RWPE2 (cell line): Measurements from ENCODE around the gene CLIC4.
"Not testable (repeated sequence)": the region's sequence is repeated elsewhere in the genome, so short reads cannot be mapped to it uniquely, and the experiment has no call there.

Experiments used
- ATAC-seq: fragments of 200-7000 bp; cut with Tn5 transposase; 3 replicates; pipeline ENCODE4 v1.9.1; 2021; ENCODE audit warnings: low read depth
- DNase-seq: peaks from one replicate; pipeline ENCODE4 v3.0.0-alpha.2; 2020; ENCODE audit warnings: low spot score
- H3K27ac ChIP-seq: fragments of 450-650 bp; 2 replicates; pipeline ENCODE4 v1.5.1; 2017; ENCODE audit warnings: mild to moderate bottlenecking; ENCODE audit not compliant: poor library complexity, severe bottlenecking
- H3K27me3 ChIP-seq: fragments of 250-450 bp; sonication (Bioruptor Pico); 2 replicates; pipeline ENCODE4 v1.5.1; 2021; ENCODE audit warnings: mild to moderate bottlenecking, moderate library complexity; ENCODE audit not compliant: insufficient read depth, poor library complexity, severe bottlenecking
- H3K36me3 ChIP-seq: fragments of 250-450 bp; sonication (Bioruptor Pico); 2 replicates; pipeline ENCODE4 v1.5.1; 2020; ENCODE audit warnings: low read depth, mild to moderate bottlenecking, moderate library complexity
- H3K4me1 ChIP-seq: fragments of 250-450 bp; sonication (Bioruptor Pico); 2 replicates; pipeline ENCODE4 v1.5.1; 2021; ENCODE audit warnings: mild to moderate bottlenecking, moderate library complexity; ENCODE audit not compliant: insufficient read depth, poor library complexity, severe bottlenecking
- H3K4me3 ChIP-seq: fragments of 250-450 bp; sonication (Bioruptor Pico); 2 replicates; pipeline ENCODE4 v1.5.1; 2021; ENCODE audit warnings: mild to moderate bottlenecking, moderate library complexity; ENCODE audit not compliant: severe bottlenecking
- H3K9me3 ChIP-seq: fragments of 250-450 bp; sonication (Bioruptor Pico); 2 replicates; pipeline ENCODE4 v1.5.1; 2021; ENCODE audit warnings: mild to moderate bottlenecking, moderate library complexity; ENCODE audit not compliant: severe bottlenecking
- TF ChIP-seq, protein P1 (sequence below): fragments of 450-650 bp; IDR thresholded peaks from one replicate; pipeline ENCODE4 v1.5.1; 2017; ENCODE audit warnings: mild to moderate bottlenecking, moderate library complexity; ENCODE audit not compliant: poor library complexity, severe bottlenecking

Gene CLIC4

GRCh38 chr1:24721533-24721932 is 23.7 kb upstream of the CLIC4 start:
- ATAC-seq: no peak

GRCh38 chr1:24722073-24723035 is 22.9 kb upstream of the CLIC4 start:
- not testable (repeated sequence) for H3K36me3 ChIP-seq, H3K27me3 ChIP-seq, H3K9me3 ChIP-seq, DNase-seq, H3K4me3 ChIP-seq, ATAC-seq
- peak overlapping the region; percentile 56 for H3K27ac ChIP-seq
- H3K4me1 ChIP-seq: peaks cover 35% of the 10 kb centered on the region

More at GRCh38 chr1:24721533-24721932, 23.7 kb upstream of the CLIC4 start:
- Histone ChIP-seq H3K4me3 (no peak overlapping the region), H3K27me3 (no peaks in the 10 kb centered on the region), H3K36me3 (no peaks in the 10 kb centered on the region), H3K4me1 (peaks cover 35% of the 10 kb centered on the region), H3K27ac (peak overlapping the region; percentile 79), H3K9me3 (no peaks in the 10 kb centered on the region)
- TF ChIP-seq, protein P1, sequence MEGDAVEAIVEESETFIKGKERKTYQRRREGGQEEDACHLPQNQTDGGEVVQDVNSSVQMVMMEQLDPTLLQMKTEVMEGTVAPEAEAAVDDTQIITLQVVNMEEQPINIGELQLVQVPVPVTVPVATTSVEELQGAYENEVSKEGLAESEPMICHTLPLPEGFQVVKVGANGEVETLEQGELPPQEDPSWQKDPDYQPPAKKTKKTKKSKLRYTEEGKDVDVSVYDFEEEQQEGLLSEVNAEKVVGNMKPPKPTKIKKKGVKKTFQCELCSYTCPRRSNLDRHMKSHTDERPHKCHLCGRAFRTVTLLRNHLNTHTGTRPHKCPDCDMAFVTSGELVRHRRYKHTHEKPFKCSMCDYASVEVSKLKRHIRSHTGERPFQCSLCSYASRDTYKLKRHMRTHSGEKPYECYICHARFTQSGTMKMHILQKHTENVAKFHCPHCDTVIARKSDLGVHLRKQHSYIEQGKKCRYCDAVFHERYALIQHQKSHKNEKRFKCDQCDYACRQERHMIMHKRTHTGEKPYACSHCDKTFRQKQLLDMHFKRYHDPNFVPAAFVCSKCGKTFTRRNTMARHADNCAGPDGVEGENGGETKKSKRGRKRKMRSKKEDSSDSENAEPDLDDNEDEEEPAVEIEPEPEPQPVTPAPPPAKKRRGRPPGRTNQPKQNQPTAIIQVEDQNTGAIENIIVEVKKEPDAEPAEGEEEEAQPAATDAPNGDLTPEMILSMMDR: no peak
- no peak for DNase-seq

DNA sequence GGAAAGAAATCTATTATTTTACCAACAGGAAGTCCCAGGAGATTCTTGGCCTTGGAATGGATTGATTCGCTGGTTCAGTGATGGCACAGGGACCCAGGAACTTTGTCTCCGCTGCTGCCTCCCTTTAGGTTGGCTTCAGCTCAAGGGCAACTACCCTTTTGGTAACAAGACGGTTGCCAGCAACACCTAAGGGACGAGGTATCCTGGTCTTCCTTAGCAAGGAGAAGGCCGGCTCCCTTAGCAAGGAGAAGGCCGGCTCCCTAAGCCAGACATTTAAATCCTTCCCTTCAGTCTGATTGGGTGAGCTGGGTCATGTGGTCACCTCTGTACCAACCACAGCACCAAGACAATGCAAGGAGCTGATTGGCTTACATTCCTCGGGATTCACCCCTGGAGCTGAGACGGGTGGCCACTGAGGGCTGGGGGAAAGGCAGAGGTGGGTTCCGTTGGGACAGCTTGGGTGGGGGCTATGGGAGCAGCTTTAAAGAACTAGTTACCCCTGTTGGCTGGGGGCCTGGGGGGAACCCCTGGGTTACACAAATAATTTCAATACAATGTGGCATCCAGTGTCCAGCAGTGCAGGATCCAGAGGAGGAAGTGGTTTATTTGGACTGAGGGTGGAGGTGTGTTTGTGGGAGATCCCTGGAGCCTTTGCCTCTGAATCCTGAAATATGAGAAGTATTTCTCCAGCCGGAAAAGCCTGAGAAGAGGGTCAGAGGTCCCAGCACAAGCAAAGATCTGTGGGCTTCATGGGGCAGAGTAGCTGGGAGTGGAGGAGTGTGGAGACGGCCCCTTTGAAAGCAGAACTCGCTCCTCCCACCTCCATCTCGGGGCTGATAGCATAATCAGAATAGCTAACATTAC is 20.7 kb upstream of the CLIC4 start:
- no peak for DNase-seq
- Histone ChIP-seq H3K36me3 (no peaks in the 10 kb centered on the region), H3K9me3 (no peaks in the 10 kb centered on the region), H3K27me3 (no peaks in the 10 kb centered on the region), H3K4me3 (no peak overlapping the region), H3K4me1 (peaks cover 28% of the 10 kb centered on the region), H3K27ac (peak overlapping the region; percentile 60)
- TF ChIP-seq, protein P1: no peak
- peak; percentile 66 for ATAC-seq

DNA sequence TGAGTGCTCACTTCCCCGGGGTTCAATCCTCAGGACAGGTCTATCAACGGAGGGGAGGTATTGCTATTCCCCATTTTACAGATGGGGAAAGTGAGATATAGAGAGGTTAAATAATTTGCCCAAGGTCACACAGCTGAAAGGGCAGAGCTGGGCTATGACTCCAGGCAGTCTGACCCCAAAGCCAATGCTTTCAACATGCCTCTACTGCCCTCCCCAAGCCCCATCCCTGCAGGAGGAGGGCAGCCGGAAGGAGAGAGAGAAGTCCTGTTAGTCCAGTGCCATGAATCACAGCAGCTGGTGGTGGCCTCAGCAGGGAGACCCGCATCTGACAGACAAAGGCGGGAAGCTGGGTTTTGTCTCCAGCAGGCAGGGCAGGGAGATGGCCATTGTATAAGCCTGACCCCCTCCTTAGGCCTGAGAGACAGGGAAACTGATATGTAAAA is 20.0 kb upstream of the CLIC4 start:
- Histone ChIP-seq H3K4me1 (peaks cover 22% of the 10 kb centered on the region), H3K36me3 (no peaks in the 10 kb centered on the region), H3K27me3 (no peaks in the 10 kb centered on the region), H3K9me3 (no peaks in the 10 kb centered on the region), H3K4me3 (no peak overlapping the region), H3K27ac (peak overlapping the region; percentile 60)
- TF ChIP-seq, protein P1: no peak
- DNase-seq: no peak
- no peak for ATAC-seq

GRCh38 chr1:24726741-24727140 is 18.5 kb upstream of the CLIC4 start:
- H3K4me3 ChIP-seq: no peak overlapping the region
- H3K27me3 ChIP-seq: no peaks in the 10 kb centered on the region
- H3K27ac ChIP-seq: peak overlapping the region; percentile 6
- no peak for ATAC-seq
- DNase-seq: no peak
- no peaks in the 10 kb centered on the region for H3K9me3 ChIP-seq
- TF ChIP-seq, protein P1: no peak
- peaks cover 19% of the 10 kb centered on the region for H3K4me1 ChIP-seq
- no peaks in the 10 kb centered on the region for H3K36me3 ChIP-seq
